PC-9 (cell line): ENCODE measurements around the gene UTRN. TPM values are rescaled to one million over a fixed set of nuclear protein-coding genes. Genes with fewer than 3 reads are reported as not detected.

ENCODE experiments used
- BruUV-seq: library from RNA; stranded (reverse); fragments of 400-500 nt; replicated peaks from 2 replicates; lab custom pipeline; 2021; lab: Mats Ljungman, UMichigan
- CTCF ChIA-PET: fragments of 300-600 bp; sonication (Branson Sonifier 250); formaldehyde crosslinking; loops from one replicate; lab custom pipeline; 2022; ENCODE audit warnings: antibody characterized with exemption; lab: Charles Lee
- POLR2A ChIA-PET: fragments of 300-600 bp; sonication (Branson Sonifier 250); formaldehyde crosslinking; loops from one replicate; lab custom pipeline; 2022; ENCODE audit warnings: antibody characterized with exemption; ENCODE audit not compliant: unreplicated experiment; lab: Charles Lee
- DNase-seq, 2 experiments: peaks; one replicate each; pipeline versions ENCODE4 v3.0.0 to v3.0.0-alpha.2; 2015 to 2022; ENCODE audit warnings: mixed read lengths in 1 of 2
- H2AFZ ChIP-seq: fragments of 200-600 bp; sonication (generic); 2 replicates; pipeline ENCODE4 v1.8.1; 2017; ENCODE audit warnings: antibody characterized with exemption
- H3F3A ChIP-seq: fragments of 200-600 bp; sonication (generic); 2 replicates; pipeline ENCODE4 v1.8.1; 2017; ENCODE audit warnings: antibody characterized with exemption, mild to moderate bottlenecking, low read depth; ENCODE audit not compliant: insufficient read depth
- H3K27ac ChIP-seq: fragments of 200-600 bp; sonication (generic); 2 replicates; pipeline ENCODE4 v1.6.1; 2016; ENCODE audit warnings: mixed run types
- H3K27me3 ChIP-seq: fragments of 200-600 bp; sonication (generic); 2 replicates; pipeline ENCODE4 v1.6.1; 2016; ENCODE audit warnings: low read depth, mixed run types; ENCODE audit not compliant: insufficient read depth
- H3K36me3 ChIP-seq: fragments of 200-600 bp; sonication (generic); 2 replicates; pipeline ENCODE4 v1.6.1; 2016; ENCODE audit warnings: low read depth, mixed run types
- H3K4me1 ChIP-seq: fragments of 200-600 bp; sonication (generic); replicated peaks from 2 replicates; pipeline ENCODE4 v1.6.1; 2016; ENCODE audit warnings: mixed run types; ENCODE audit not compliant: insufficient read depth
- H3K4me2 ChIP-seq: fragments of 200-600 bp; sonication (generic); 2 replicates; pipeline ENCODE4 v1.6.1; 2017; ENCODE audit warnings: mixed run types
- H3K4me3 ChIP-seq: fragments of 200-600 bp; sonication (generic); 2 replicates; pipeline ENCODE4 v1.6.1; 2016; ENCODE audit warnings: mixed run types
- H3K79me2 ChIP-seq: fragments of 200-600 bp; sonication (generic); 2 replicates; pipeline ENCODE4 v1.6.1; 2017; ENCODE audit warnings: low read depth, mixed run types
- H3K9me2 ChIP-seq: fragments of 200-600 bp; sonication (generic); 2 replicates; pipeline ENCODE4 v1.8.1; 2017; ENCODE audit warnings: mild to moderate bottlenecking; ENCODE audit not compliant: insufficient read depth
- H3K9me3 ChIP-seq: fragments of 200-600 bp; sonication (generic); 2 replicates; pipeline ENCODE4 v1.8.1; 2016; ENCODE audit warnings: low read depth; ENCODE audit not compliant: insufficient read depth
- H4K20me1 ChIP-seq: fragments of 200-600 bp; sonication (generic); 2 replicates; pipeline ENCODE4 v1.8.1; 2017; ENCODE audit not compliant: insufficient read depth
- EZH2 ChIP-seq: fragments of 200-600 bp; sonication (generic); IDR thresholded peaks from 2 replicates; pipeline ENCODE4 v1.8.0; 2017; ENCODE audit warnings: antibody characterized with exemption, low read depth
- intact Hi-C: fragments of 100-400 bp; cut with micrococcal nuclease; formaldehyde crosslinking; loops from one replicate; pipeline ENCODE4 v1.10.0; 2022; ENCODE audit not compliant: unreplicated experiment
- total RNA-seq: library from RNA; stranded (reverse); gene quantifications from 2 replicates; pipeline ENCODE4 v1.2.3, GENCODE V29; 2021
- TF ChIP-seq, protein P1 (sequence below): fragments of 200-600 bp; sonication (generic); conservative IDR thresholded peaks from 2 replicates; pipeline ENCODE4 v1.6.1; 2017; ENCODE audit warnings: mixed run types, antibody characterized with exemption, mild to moderate bottlenecking, moderate library complexity

The UTRN gene
- total RNA-seq, 1 experiment from 2014 or later = 125 TPM

DNA sequence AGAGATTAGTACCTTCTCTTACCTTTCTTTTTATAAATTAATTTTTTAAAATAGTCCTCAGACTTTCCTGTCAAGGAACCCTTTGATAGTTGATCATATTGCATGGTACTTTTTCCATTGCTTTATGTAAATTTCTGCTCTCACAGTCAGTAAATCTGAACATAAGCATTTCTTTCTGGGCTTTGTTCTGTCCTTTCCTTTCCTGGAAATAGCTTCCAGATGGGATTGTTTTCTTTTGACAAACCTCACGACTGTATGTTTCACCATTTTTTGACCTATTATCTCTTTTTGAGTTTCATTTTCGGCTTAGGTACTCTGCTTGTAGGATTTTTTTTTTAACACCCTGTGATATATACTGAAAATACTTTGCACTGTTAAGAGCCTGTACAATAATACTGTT is 32.6 kb downstream of the UTRN start:
- H2AFZ ChIP-seq = no peak overlapping the region
- ChIA-PET POLR2A (no interaction called here), CTCF (no interaction called here)
- H3K4me1 ChIP-seq = peaks cover 10% of the 10 kb centered on the region
- H3K27ac ChIP-seq = no peak overlapping the region
- DNase-seq = no peak
- H3F3A ChIP-seq = peaks cover 5% of the 10 kb centered on the region; the same call in 1 of the 2 replicates
- no peak overlapping the region for H3K4me2 ChIP-seq
- intact Hi-C loops = no loop called here
- no peaks in the 10 kb centered on the region for H3K27me3 ChIP-seq
- H3K4me3 ChIP-seq = no peak overlapping the region
- no peaks in the 10 kb centered on the region for H3K36me3 ChIP-seq
- H3K9me3 ChIP-seq = no peaks in the 10 kb centered on the region
- H3K79me2 ChIP-seq = peaks cover under 1% of the 10 kb centered on the region; the same call in 1 of the 2 replicates
- no TSS peak for BruUV-seq
- no peaks in the 10 kb centered on the region; the same call in 1 of the 2 replicates for H3K9me2 ChIP-seq
- H4K20me1 ChIP-seq = no peaks in the 10 kb centered on the region
- TF ChIP-seq, protein P1, sequence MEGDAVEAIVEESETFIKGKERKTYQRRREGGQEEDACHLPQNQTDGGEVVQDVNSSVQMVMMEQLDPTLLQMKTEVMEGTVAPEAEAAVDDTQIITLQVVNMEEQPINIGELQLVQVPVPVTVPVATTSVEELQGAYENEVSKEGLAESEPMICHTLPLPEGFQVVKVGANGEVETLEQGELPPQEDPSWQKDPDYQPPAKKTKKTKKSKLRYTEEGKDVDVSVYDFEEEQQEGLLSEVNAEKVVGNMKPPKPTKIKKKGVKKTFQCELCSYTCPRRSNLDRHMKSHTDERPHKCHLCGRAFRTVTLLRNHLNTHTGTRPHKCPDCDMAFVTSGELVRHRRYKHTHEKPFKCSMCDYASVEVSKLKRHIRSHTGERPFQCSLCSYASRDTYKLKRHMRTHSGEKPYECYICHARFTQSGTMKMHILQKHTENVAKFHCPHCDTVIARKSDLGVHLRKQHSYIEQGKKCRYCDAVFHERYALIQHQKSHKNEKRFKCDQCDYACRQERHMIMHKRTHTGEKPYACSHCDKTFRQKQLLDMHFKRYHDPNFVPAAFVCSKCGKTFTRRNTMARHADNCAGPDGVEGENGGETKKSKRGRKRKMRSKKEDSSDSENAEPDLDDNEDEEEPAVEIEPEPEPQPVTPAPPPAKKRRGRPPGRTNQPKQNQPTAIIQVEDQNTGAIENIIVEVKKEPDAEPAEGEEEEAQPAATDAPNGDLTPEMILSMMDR = no peak
- TF ChIP-seq EZH2 = no peak

DNA sequence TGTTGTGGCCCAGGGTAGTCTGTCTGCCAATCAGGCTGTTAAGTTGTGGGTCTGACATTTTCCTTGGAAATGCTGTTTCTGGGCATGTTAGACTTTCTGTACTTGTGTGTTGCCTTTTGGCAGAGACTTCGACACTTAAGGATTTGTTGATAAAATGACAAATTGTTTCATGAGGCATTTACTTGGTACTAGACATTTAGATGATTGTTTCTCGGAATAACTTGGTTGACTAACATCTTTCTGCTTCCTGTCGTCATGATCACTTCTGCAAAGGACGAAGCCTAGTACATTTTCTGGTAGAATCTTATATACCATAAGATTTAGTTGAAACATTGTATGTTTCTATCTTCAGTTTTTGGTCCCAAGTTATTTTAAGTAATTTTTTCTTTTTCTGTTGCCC is 34.1 kb downstream of the UTRN start:
- intact Hi-C loops = no loop called here
- H3K79me2 ChIP-seq = peaks cover 9% of the 10 kb centered on the region
- BruUV-seq = no TSS peak
- no peak overlapping the region for H3K4me3 ChIP-seq
- H4K20me1 ChIP-seq = no peaks in the 10 kb centered on the region
- no peak overlapping the region for H2AFZ ChIP-seq
- peaks cover 18% of the 10 kb centered on the region for H3K4me1 ChIP-seq
- ChIA-PET CTCF (no interaction called here), POLR2A (no interaction called here)
- H3K27ac ChIP-seq = no peak overlapping the region
- DNase-seq = no peak
- no peaks in the 10 kb centered on the region for H3K9me3 ChIP-seq
- no peak overlapping the region for H3K4me2 ChIP-seq
- peaks cover 6% of the 10 kb centered on the region; the same call in 1 of the 2 replicates for H3F3A ChIP-seq
- no peaks in the 10 kb centered on the region for H3K27me3 ChIP-seq
- no peaks in the 10 kb centered on the region for H3K36me3 ChIP-seq
- no peak for TF ChIP-seq EZH2
- TF ChIP-seq, protein P1 = no peak
- no peaks in the 10 kb centered on the region for H3K9me2 ChIP-seq

DNA sequence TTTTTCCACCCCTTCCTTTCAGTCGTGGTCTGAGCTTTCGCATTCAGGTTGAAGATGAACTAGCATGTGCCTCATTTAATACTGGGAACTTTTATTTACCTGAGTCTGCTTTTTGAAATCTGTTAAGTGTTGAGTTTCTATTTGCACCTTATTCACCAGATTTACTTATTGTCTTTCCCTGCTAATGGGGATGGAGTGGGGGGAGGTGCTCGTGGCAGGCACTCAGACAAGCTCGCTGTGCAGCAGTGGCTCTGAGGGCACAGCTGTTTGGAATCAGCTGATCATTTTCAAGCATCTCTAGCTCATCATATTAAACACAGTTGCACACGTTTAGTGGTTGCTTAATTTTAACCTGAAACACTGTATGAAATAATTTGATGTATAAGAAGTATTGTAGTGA is 35.6 kb downstream of the UTRN start:
- Histone ChIP-seq H3K4me3 (no peak overlapping the region), H3K27ac (no peak overlapping the region), H3K36me3 (no peaks in the 10 kb centered on the region), H4K20me1 (no peaks in the 10 kb centered on the region), H3K4me2 (no peak overlapping the region), H3K9me2 (no peaks in the 10 kb centered on the region), H3K4me1 (peaks cover 18% of the 10 kb centered on the region), H3F3A (peaks cover 6% of the 10 kb centered on the region; the same call in 1 of the 2 replicates), H3K9me3 (no peaks in the 10 kb centered on the region), H2AFZ (no peak overlapping the region), H3K79me2 (peaks cover 9% of the 10 kb centered on the region), H3K27me3 (no peaks in the 10 kb centered on the region)
- BruUV-seq = no TSS peak
- POLR2A ChIA-PET = no interaction called here
- DNase-seq = no peak
- CTCF ChIA-PET = no interaction called here
- TF ChIP-seq, protein P1 = no peak
- no peak for TF ChIP-seq EZH2
- intact Hi-C loops = no loop called here
